ENCODE data around the gene YPEL2. TPM values are rescaled to one million over a fixed set of nuclear protein-coding genes. Genes with fewer than 3 reads are reported as not detected.

YPEL2 gene
- polyA plus RNA-seq, 1 experiment: 9.2 TPM

- POLR2A ChIA-PET: no interaction called here
- no peak for DNase-seq (ENCODE audit: low read depth)
- Histone ChIP-seq H3K4me3 (ENCODE audit: low read depth, low read length) (no peak overlapping the region), H3K27me3 (ENCODE audit: control insufficient read depth, insufficient read depth, low read length) (no peaks in the 10 kb centered on the region), H3K36me3 (ENCODE audit: control insufficient read depth, insufficient read depth, low read length) (no peaks in the 10 kb centered on the region)
- CTCF ChIA-PET: interaction anchor here (1.5 to 2.2 kb wide), 2 partner anchors 108 to 127 kb away, joined by 7 to 15 read pairs; no protein-coding TSS in a partner anchor
- no peak for TF ChIP-seq CTCF (IDR thresholded peaks at IDR 0.05; ENCODE audit: insufficient read depth, low read depth, low read length)
Observed at GRCh38 chr17:59437791-59438281, 106.4 kb downstream of the YPEL2 start.

GRCh38 chr17:59439262-59439661 is 107.8 kb downstream of the YPEL2 start:
- H3K36me3 ChIP-seq (ENCODE audit: control insufficient read depth, insufficient read depth, low read length): no peaks in the 10 kb centered on the region
- CTCF ChIA-PET: interaction anchor here (0.9 to 6.7 kb wide), 11 partner anchors 8 to 127 kb away, joined by 3 to 100 read pairs (median 4); no protein-coding TSS in a partner anchor
- no peaks in the 10 kb centered on the region for H3K27me3 ChIP-seq (ENCODE audit: control insufficient read depth, insufficient read depth, low read length)
- TF ChIP-seq CTCF (IDR thresholded peaks at IDR 0.05; ENCODE audit: insufficient read depth, low read depth, low read length): no peak
- DNase-seq (ENCODE audit: low read depth): no peak
- H3K4me3 ChIP-seq (ENCODE audit: low read depth, low read length): no peak overlapping the region
- POLR2A ChIA-PET: no interaction called here

GRCh38 chr17:59439741-59440211 is 108.3 kb downstream of the YPEL2 start:
- Histone ChIP-seq H3K36me3 (ENCODE audit: control insufficient read depth, insufficient read depth, low read length) (no peaks in the 10 kb centered on the region), H3K4me3 (ENCODE audit: low read depth, low read length) (no peak overlapping the region), H3K27me3 (ENCODE audit: control insufficient read depth, insufficient read depth, low read length) (no peaks in the 10 kb centered on the region)
- no peak for TF ChIP-seq CTCF (IDR thresholded peaks at IDR 0.05; ENCODE audit: insufficient read depth, low read depth, low read length)
- ChIA-PET CTCF (interaction anchor here (0.8 to 6.7 kb wide), 15 partner anchors 8 to 128 kb away, joined by 3 to 100 read pairs (median 4); no protein-coding TSS in a partner anchor), POLR2A (interaction anchor here (0.6 kb wide), 1 partner anchor 1963 kb away, joined by 3 read pairs; no protein-coding TSS in a partner anchor)
- no peak for DNase-seq (ENCODE audit: low read depth)

- no peaks in the 10 kb centered on the region for H3K27me3 ChIP-seq (ENCODE audit: control insufficient read depth, insufficient read depth, low read length)
- no peak overlapping the region for H3K4me3 ChIP-seq (ENCODE audit: low read depth, low read length)
- peak; percentile 80 for TF ChIP-seq CTCF (IDR thresholded peaks at IDR 0.05; ENCODE audit: insufficient read depth, low read depth, low read length)
- no peak for DNase-seq (ENCODE audit: low read depth)
- no peaks in the 10 kb centered on the region for H3K36me3 ChIP-seq (ENCODE audit: control insufficient read depth, insufficient read depth, low read length)
- CTCF ChIA-PET: interaction anchor here (0.6 to 6.7 kb wide), 23 partner anchors 9 to 129 kb away, joined by 3 to 100 read pairs (median 4); no protein-coding TSS in a partner anchor
- POLR2A ChIA-PET: no interaction called here
Observed at GRCh38 chr17:59440757-59441463, 109.5 kb downstream of the YPEL2 start.

GRCh38 chr17:59441464-59442096 is 110.1 kb downstream of the YPEL2 start:
- Histone ChIP-seq H3K27me3 (ENCODE audit: control insufficient read depth, insufficient read depth, low read length) (no peaks in the 10 kb centered on the region), H3K36me3 (ENCODE audit: control insufficient read depth, insufficient read depth, low read length) (no peaks in the 10 kb centered on the region), H3K4me3 (ENCODE audit: low read depth, low read length) (no peak overlapping the region)
- POLR2A ChIA-PET: no interaction called here
- no peak for DNase-seq (ENCODE audit: low read depth)
- CTCF ChIA-PET: interaction anchor here (0.6 to 6.7 kb wide), 22 partner anchors 10 to 186 kb away, joined by 3 to 100 read pairs (median 4); no protein-coding TSS in a partner anchor
- no peak for TF ChIP-seq CTCF (IDR thresholded peaks at IDR 0.05; ENCODE audit: insufficient read depth, low read depth, low read length)

Data from BJ (cell line).